GM18505 (cell line): ENCODE results near the gene NR4A1.

Source experiments
- ATAC-seq: cut with Tn5 transposase; IDR thresholded peaks from one replicate; pipeline ENCODE4 v1.9.1; 2021; ENCODE audit not compliant: unreplicated experiment
- POLR2A ChIP-seq: IDR thresholded peaks from 4 replicates; pipeline ENCODE4 v1.6.1; 2011; ENCODE audit warnings: borderline replicate concordance; ENCODE audit not compliant: insufficient read depth, insufficient read length; ENCODE audit errors: extremely low read depth

The NR4A1 gene

GRCh38 chr12:52023976-52024688 is 27.1 kb upstream of the NR4A1 start:
- TF ChIP-seq POLR2A = no peak
- ATAC-seq = no peak

DNA sequence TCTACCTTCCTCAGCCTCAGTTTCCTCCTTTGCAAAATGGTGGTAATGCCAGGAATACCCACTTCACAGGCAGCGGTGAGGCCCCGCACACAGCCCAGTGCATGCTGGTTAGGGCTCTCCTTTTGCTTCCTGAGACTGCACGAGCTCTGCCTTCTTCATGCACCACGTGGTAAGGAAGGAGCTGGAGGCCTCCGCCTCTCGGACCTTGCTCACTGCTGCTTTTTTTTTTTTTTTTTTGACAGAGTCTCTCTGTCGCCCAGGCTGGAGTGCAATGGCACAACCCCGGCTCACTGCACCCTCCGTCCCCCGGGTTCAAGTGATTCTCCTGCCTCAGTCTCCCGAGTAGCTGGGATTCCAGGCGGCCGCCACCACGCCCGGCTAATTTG is 26.4 kb upstream of the NR4A1 start:
- ATAC-seq = no peak
- TF ChIP-seq POLR2A = peak; percentile 40

- no peak for TF ChIP-seq POLR2A
- no peak for ATAC-seq
Observed at GRCh38 chr12:52026263-52026662, 25.0 kb upstream of the NR4A1 start.

DNA sequence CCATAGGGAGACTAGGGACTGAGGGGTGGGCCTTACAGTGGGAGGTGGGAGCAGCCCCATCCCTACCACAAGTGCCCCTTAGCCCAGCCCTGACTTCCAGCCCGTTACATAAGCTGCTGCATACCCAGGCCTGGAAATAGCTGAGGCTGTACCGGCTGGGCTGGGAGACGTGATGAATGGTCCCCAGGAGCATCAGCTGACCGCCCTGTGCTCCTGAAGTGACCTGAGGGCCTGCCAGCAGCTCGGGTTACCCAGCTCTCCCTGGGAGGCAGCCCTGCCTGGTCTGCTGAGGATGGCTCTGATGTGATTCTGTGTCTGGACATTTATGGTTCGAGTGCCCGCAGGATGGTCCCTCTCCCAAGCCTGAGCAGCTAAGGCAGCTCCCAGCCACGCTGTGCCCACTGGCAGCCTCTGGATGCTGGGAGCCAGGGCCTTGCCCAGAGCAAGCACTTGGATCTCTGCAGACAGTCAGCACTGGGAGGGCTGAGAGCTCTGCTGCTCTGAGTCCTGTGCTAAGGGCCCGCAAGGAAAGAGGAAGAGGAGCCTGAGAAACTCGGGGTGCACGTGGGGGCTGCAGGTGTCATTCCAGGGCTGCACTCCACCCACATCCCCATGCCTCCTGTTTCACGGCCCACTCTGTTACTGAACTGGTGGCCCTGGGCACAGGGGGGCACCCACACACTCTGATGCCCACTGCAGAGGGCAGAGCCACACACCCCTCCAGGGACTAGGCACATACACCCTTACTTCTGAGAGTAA is 24.0 kb upstream of the NR4A1 start:
- ATAC-seq = no peak
- TF ChIP-seq POLR2A = no peak

GRCh38 chr12:52029685-52030084 is 21.6 kb upstream of the NR4A1 start:
- no peak for TF ChIP-seq POLR2A
- ATAC-seq = no peak

DNA sequence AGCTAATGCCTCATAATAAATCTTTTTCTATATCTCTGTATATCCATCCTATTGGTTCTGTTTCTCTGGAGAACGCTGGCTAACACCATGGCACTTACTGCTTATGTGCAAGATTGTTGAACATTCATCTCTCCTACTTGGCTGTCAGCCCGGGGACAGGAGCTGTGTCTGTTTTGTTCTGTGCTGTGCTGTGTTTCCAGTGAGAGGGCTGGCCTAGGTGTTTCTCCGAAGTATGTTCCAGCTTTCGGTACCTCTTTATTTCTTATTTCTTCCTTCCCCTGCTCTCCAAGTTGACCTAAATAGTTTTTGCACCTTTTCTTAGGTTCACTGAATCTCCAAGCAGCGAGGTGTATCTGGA is 18.8 kb upstream of the NR4A1 start:
- no peak for TF ChIP-seq POLR2A
- no peak for ATAC-seq

DNA sequence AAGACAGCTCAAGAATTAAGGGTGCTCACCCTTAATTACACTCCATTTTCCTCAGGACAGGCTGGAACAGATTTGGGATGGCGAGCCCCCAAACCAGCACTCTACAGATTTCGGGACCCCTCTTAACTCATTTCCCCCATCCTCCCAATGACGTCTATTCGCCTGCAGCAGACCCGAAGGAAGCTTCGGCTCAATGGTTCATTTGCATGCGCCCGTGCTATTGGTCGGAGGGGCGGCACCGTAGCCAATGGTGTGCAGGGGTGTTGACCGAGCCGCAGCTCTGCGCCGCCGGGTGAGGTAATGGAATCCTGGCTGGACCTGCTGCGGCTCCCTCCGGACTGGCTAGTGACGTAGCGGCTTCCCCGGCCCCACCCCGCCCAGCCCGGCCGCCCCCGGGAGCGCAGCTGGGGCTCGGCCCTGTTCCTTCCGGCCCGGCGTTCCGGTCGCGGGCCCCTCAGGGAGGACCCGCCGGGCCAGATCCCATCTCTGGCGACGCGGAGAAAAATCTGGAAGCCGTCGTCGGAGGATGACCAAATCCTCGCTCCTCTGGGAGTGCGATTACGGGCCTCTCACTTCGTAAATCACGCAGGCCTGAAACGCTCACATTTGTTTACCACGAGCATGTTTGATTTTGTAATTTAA is 18.3 kb upstream of the NR4A1 start:
- peak; percentile 70 for TF ChIP-seq POLR2A
- peak; percentile 78 for ATAC-seq

GRCh38 chr12:52033446-52034140 is 17.6 kb upstream of the NR4A1 start:
- no peak for ATAC-seq
- TF ChIP-seq POLR2A = no peak

DNA sequence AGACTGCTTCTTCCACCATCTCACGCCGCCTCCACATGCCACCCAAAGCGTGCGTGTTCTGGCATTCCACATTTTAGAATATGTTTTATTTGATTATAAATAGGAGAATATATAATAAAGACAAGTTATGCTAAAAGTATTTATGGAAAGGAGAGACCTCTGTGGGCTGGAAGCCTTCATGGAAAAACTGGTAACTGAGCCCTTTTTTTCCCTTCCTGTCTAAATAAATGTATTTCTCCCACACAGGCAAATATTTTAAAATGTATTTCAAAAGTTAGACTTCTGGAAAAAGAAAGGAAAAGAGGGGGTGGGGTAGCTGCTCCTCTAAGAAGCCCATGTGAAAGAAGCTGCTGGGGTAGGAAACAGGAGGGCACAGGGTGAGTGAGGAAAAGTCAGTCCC is 16.1 kb upstream of the NR4A1 start:
- TF ChIP-seq POLR2A = no peak

GRCh38 chr12:52035926-52036325 is 15.3 kb upstream of the NR4A1 start:
- ATAC-seq = no peak

More for the DNA sequence above, 16.1 kb upstream of the NR4A1 start:
- ATAC-seq = no peak

DNA sequence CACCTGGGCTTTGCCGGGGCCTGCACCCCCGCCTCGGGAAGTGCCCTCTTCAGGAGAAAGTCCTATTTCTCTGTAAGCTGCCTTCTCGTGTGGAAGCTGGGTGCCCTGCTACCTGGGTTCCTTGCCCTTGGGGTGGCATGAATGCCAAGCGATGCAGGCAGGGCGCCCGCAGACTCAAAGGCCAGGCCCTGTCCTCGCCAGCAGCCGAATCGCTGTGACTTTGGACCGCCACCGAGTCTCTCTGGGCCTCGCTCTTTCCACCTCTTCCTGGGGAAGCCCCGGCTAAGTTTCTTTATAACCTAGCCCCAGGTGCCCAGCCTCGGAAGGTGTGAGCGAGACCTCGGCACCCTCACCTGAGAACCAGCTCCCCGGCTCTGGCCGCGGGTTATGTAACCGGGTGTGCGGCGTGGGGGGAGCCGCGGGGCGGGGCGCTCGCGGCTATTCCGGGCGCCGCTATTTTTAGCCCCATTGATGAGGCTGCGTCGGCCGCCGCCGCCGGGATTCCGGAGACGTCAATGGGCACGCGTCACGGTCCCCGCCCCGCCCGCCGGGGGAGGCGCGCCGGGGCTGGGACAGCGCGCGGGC is 14.6 kb upstream of the NR4A1 start:
- ATAC-seq = peak; percentile 44

More at GRCh38 chr12:52035926-52036325, 15.3 kb upstream of the NR4A1 start:
- no peak for TF ChIP-seq POLR2A

GRCh38 chr12:52037248-52037861 is 13.9 kb upstream of the NR4A1 start:
- peak; percentile 10 for ATAC-seq
- no peak for TF ChIP-seq POLR2A

More for the DNA sequence above, 14.6 kb upstream of the NR4A1 start:
- peak; percentile 43 for TF ChIP-seq POLR2A
